K562 (cell line): ENCODE data around the gene TMEM39B.

Source experiments
- E2F1 ChIP-seq: sonication (generic); formaldehyde crosslinking; IDR thresholded peaks from 2 replicates; pipeline ENCODE4 v1.8.1; 2023; ENCODE audit warnings: mild to moderate bottlenecking, missing genetic modification reagents, moderate library complexity
- EZH2 ChIP-seq: IDR thresholded peaks from 2 replicates; pipeline ENCODE4 v1.6.1; 2012; ENCODE audit warnings: low read depth, mild to moderate bottlenecking, inconsistent platforms, low read length, borderline replicate concordance
- JUN ChIP-seq, 2 experiments: sonication (generic) in 1 of 2; formaldehyde crosslinking in 1 of 2; IDR thresholded peaks; 2 replicates each; pipeline versions ENCODE4 v1.6.1 to v1.8.0; 2012 to 2022; ENCODE audit warnings: borderline replicate concordance in 2 of 2, mild to moderate bottlenecking in 2 of 2, improper control_type of control experiment in 1 of 2, low read depth in 1 of 2, low read length in 1 of 2, missing genetic modification reagents in 1 of 2
- MTF1 ChIP-seq: fragments of 250-450 bp; sonication (Bioruptor Pico); IDR thresholded peaks from 2 replicates; pipeline ENCODE4 v1.9.0; 2021; ENCODE audit warnings: moderate library complexity, mild to moderate bottlenecking, inconsistent platforms, borderline replicate concordance
- POLR2A ChIP-seq: fragments of 450-650 bp; conservative IDR thresholded peaks from 2 replicates; pipeline ENCODE4 v1.6.1; 2016
- PTRF ChIP-seq: fragments of 450-650 bp; IDR thresholded peaks from 2 replicates; pipeline ENCODE4 v1.6.1; 2016; ENCODE audit warnings: mild to moderate bottlenecking, missing genetic modification characterization, missing compliant biosample characterization
- SOX6 ChIP-seq: fragments of 450-650 bp; IDR thresholded peaks from 2 replicates; pipeline ENCODE4 v1.6.1; 2014; ENCODE audit warnings: mild to moderate bottlenecking
- U2AF1 ChIP-seq: fragments of 200-400 bp; formaldehyde crosslinking; optimal IDR thresholded peaks from 2 replicates; pipeline ENCODE3; 2017; ENCODE audit warnings: mild to moderate bottlenecking, low read depth, low read length, moderate library complexity
- ZBTB7A ChIP-seq: IDR thresholded peaks from 2 replicates; pipeline ENCODE4 v1.6.1; 2011; ENCODE audit warnings: low read depth, mild to moderate bottlenecking, low read length, moderate library complexity, borderline replicate concordance; ENCODE audit not compliant: control insufficient read depth
- ZNF174 ChIP-seq: fragments of 250-450 bp; sonication (Bioruptor Pico); IDR thresholded peaks from 2 replicates; pipeline ENCODE4 v1.4.0; 2020; ENCODE audit warnings: mild to moderate bottlenecking
- TF ChIP-seq, protein P1 (sequence below): fragments of 200-600 bp; sonication (generic); IDR thresholded peaks from one replicate; pipeline ENCODE4 v1.6.1; 2012; ENCODE audit warnings: mild to moderate bottlenecking, low read depth, low read length, inconsistent platforms

DNA sequence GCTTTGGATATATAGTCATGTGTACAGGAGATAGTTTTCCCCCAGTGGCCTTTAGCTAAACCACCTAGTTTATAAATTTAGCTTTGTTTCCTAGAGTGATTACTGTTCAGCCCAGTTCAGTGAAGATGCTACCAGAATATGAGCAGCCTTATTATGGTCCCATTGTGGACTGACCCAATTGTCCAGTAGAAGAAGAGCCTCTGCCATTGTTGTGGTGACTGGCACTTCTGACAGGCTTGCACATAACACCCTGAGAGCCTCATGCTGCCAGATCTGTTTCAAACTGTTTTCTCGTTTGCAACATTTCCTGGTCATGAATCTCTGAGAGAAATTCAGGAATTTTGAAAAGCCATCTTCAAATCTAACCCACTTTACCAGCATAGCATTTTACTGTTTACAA is 55.7 kb downstream of the TMEM39B start:
- no peak for TF ChIP-seq MTF1
- no peak for TF ChIP-seq POLR2A
- no peak for TF ChIP-seq SOX6
- no peak for TF ChIP-seq PTRF (tag)
- no peak for TF ChIP-seq EZH2
- TF ChIP-seq E2F1 (CRISPR knock-in tag), result no peak
- TF ChIP-seq JUN (IDR thresholded peaks at IDR 0.05; ENCODE audit: borderline replicate concordance, low read depth, low read length), result no peak
- no peak for TF ChIP-seq JUN (CRISPR knock-in tag; IDR thresholded peaks at IDR 0.05; ENCODE audit: borderline replicate concordance)
- TF ChIP-seq, protein P1, sequence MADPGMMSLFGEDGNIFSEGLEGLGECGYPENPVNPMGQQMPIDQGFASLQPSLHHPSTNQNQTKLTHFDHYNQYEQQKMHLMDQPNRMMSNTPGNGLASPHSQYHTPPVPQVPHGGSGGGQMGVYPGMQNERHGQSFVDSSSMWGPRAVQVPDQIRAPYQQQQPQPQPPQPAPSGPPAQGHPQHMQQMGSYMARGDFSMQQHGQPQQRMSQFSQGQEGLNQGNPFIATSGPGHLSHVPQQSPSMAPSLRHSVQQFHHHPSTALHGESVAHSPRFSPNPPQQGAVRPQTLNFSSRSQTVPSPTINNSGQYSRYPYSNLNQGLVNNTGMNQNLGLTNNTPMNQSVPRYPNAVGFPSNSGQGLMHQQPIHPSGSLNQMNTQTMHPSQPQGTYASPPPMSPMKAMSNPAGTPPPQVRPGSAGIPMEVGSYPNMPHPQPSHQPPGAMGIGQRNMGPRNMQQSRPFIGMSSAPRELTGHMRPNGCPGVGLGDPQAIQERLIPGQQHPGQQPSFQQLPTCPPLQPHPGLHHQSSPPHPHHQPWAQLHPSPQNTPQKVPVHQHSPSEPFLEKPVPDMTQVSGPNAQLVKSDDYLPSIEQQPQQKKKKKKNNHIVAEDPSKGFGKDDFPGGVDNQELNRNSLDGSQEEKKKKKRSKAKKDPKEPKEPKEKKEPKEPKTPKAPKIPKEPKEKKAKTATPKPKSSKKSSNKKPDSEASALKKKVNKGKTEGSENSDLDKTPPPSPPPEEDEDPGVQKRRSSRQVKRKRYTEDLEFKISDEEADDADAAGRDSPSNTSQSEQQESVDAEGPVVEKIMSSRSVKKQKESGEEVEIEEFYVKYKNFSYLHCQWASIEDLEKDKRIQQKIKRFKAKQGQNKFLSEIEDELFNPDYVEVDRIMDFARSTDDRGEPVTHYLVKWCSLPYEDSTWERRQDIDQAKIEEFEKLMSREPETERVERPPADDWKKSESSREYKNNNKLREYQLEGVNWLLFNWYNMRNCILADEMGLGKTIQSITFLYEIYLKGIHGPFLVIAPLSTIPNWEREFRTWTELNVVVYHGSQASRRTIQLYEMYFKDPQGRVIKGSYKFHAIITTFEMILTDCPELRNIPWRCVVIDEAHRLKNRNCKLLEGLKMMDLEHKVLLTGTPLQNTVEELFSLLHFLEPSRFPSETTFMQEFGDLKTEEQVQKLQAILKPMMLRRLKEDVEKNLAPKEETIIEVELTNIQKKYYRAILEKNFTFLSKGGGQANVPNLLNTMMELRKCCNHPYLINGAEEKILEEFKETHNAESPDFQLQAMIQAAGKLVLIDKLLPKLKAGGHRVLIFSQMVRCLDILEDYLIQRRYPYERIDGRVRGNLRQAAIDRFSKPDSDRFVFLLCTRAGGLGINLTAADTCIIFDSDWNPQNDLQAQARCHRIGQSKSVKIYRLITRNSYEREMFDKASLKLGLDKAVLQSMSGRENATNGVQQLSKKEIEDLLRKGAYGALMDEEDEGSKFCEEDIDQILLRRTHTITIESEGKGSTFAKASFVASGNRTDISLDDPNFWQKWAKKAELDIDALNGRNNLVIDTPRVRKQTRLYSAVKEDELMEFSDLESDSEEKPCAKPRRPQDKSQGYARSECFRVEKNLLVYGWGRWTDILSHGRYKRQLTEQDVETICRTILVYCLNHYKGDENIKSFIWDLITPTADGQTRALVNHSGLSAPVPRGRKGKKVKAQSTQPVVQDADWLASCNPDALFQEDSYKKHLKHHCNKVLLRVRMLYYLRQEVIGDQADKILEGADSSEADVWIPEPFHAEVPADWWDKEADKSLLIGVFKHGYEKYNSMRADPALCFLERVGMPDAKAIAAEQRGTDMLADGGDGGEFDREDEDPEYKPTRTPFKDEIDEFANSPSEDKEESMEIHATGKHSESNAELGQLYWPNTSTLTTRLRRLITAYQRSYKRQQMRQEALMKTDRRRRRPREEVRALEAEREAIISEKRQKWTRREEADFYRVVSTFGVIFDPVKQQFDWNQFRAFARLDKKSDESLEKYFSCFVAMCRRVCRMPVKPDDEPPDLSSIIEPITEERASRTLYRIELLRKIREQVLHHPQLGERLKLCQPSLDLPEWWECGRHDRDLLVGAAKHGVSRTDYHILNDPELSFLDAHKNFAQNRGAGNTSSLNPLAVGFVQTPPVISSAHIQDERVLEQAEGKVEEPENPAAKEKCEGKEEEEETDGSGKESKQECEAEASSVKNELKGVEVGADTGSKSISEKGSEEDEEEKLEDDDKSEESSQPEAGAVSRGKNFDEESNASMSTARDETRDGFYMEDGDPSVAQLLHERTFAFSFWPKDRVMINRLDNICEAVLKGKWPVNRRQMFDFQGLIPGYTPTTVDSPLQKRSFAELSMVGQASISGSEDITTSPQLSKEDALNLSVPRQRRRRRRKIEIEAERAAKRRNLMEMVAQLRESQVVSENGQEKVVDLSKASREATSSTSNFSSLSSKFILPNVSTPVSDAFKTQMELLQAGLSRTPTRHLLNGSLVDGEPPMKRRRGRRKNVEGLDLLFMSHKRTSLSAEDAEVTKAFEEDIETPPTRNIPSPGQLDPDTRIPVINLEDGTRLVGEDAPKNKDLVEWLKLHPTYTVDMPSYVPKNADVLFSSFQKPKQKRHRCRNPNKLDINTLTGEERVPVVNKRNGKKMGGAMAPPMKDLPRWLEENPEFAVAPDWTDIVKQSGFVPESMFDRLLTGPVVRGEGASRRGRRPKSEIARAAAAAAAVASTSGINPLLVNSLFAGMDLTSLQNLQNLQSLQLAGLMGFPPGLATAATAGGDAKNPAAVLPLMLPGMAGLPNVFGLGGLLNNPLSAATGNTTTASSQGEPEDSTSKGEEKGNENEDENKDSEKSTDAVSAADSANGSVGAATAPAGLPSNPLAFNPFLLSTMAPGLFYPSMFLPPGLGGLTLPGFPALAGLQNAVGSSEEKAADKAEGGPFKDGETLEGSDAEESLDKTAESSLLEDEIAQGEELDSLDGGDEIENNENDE, result no peak
- no peak for TF ChIP-seq U2AF1
- TF ChIP-seq ZBTB7A, result no peak
- TF ChIP-seq ZNF174, result no peak
